Fibroblast of skin of abdomen (primary cell): ENCODE results near the gene ASB5.

ENCODE experiments used
- DNase-seq: peaks from one replicate; pipeline ENCODE4 v3.0.0-alpha.2; 2013

ASB5 gene

GRCh38 chr4:176277162-176277904, 8.3 kb upstream of the ASB5 start:
- peak; percentile 77 for DNase-seq

GRCh38 chr4:176276710-176277109, 7.7 kb upstream of the ASB5 start:
- no peak for DNase-seq

GRCh38 chr4:176274441-176274840, 5.4 kb upstream of the ASB5 start:
- DNase-seq: peak; percentile 27

GRCh38 chr4:176273736-176274135, 4.7 kb upstream of the ASB5 start:
- peak; percentile 19 for DNase-seq

GRCh38 chr4:176272799-176273198, 3.8 kb upstream of the ASB5 start:
- DNase-seq: no peak

GRCh38 chr4:176271749-176272148, 2.7 kb upstream of the ASB5 start:
- peak; percentile 66 for DNase-seq

- DNase-seq: peak; percentile 100
Measured at GRCh38 chr4:176270669-176271068, 1.6 kb upstream of the ASB5 start.

- DNase-seq: no peak
Measured at GRCh38 chr4:176266026-176266425, 3.0 kb downstream of the ASB5 start.

- DNase-seq: no peak
Measured at GRCh38 chr4:176262243-176262642, 6.8 kb downstream of the ASB5 start.

- DNase-seq: peak; percentile 85
Measured at GRCh38 chr4:176261481-176261880, 7.5 kb downstream of the ASB5 start.

- DNase-seq: no peak
Measured at GRCh38 chr4:176261018-176261417, 8.0 kb downstream of the ASB5 start.

- peak; percentile 81 for DNase-seq
Measured at GRCh38 chr4:176259330-176260090, 9.5 kb downstream of the ASB5 start.

GRCh38 chr4:176258135-176258534, 10.9 kb downstream of the ASB5 start:
- no peak for DNase-seq

- DNase-seq: no peak
Measured at GRCh38 chr4:176256921-176257320, 12.1 kb downstream of the ASB5 start.

GRCh38 chr4:176242764-176243347, 26.2 kb downstream of the ASB5 start:
- no peak for DNase-seq

- DNase-seq: no peak
Measured at GRCh38 chr4:176241703-176242102, 27.3 kb downstream of the ASB5 start.

- no peak for DNase-seq
Measured at GRCh38 chr4:176238826-176239225, 30.2 kb downstream of the ASB5 start.

- peak; percentile 70 for DNase-seq
Measured at GRCh38 chr4:176238157-176238610, 30.8 kb downstream of the ASB5 start.

- no peak for DNase-seq
Measured at GRCh38 chr4:176236946-176237345, 32.1 kb downstream of the ASB5 start.

GRCh38 chr4:176230836-176231235, 38.2 kb downstream of the ASB5 start:
- DNase-seq: no peak

GRCh38 chr4:176229645-176230044, 39.4 kb downstream of the ASB5 start:
- DNase-seq: no peak

GRCh38 chr4:176226736-176227135, 42.3 kb downstream of the ASB5 start:
- no peak for DNase-seq

GRCh38 chr4:176223561-176223960, 45.5 kb downstream of the ASB5 start:
- no peak for DNase-seq

GRCh38 chr4:176222149-176222548, 46.9 kb downstream of the ASB5 start:
- DNase-seq: no peak
